Neural cell (in vitro differentiated cells): Measurements from ENCODE around the gene KRTAP10-5. TPM values are rescaled to one million over a fixed set of nuclear protein-coding genes. Genes with fewer than 3 reads are reported as not detected.

Experiments used
- H2AFZ ChIP-seq: fragments of 200-600, 300-800 bp; sonication (generic), shearing (Covaris generic); 2 replicates; pipeline ENCODE4 v1.6.0; 2014; ENCODE audit warnings: low read depth, mild to moderate bottlenecking, antibody characterized with exemption, low read length, moderate library complexity
- H3F3A ChIP-seq: fragments of 200-600 bp; shearing (Covaris generic); 2 replicates; pipeline ENCODE4 v1.6.1; 2016; ENCODE audit warnings: mild to moderate bottlenecking, moderate library complexity, mixed read lengths, antibody characterized with exemption, low read length; ENCODE audit not compliant: insufficient read depth, poor library complexity, severe bottlenecking
- H3K27ac ChIP-seq: fragments of 200-600, 300-800 bp; sonication (generic), shearing (Covaris generic); 2 replicates; pipeline ENCODE4 v1.5.1; 2014; ENCODE audit warnings: mild to moderate bottlenecking, low read length, moderate library complexity
- H3K27me3 ChIP-seq: fragments of 300-800, 200-600 bp; sonication (generic), shearing (Covaris generic); 2 replicates; pipeline ENCODE4 v1.6.0; 2014; ENCODE audit warnings: mild to moderate bottlenecking, low read depth, low read length, moderate library complexity; ENCODE audit not compliant: insufficient read depth
- H3K36me3 ChIP-seq: fragments of 300-800, 200-600 bp; sonication (generic), shearing (Covaris generic); 2 replicates; pipeline ENCODE4 v1.5.1; 2014; ENCODE audit warnings: mild to moderate bottlenecking, antibody characterized with exemption, low read length, moderate library complexity; ENCODE audit not compliant: insufficient read depth
- H3K4me2 ChIP-seq: fragments of 300-800, 200-600 bp; sonication (generic), shearing (Covaris generic); 2 replicates; pipeline ENCODE4 v1.6.0; 2014; ENCODE audit warnings: mild to moderate bottlenecking, low read length
- H3K4me3 ChIP-seq: fragments of 300-800, 200-600 bp; sonication (generic), shearing (Covaris generic); 2 replicates; pipeline ENCODE4 v1.5.1; 2014; ENCODE audit warnings: mild to moderate bottlenecking, low read length, moderate library complexity
- H3K79me2 ChIP-seq: fragments of 200-600 bp; shearing (Covaris generic); replicated peaks from 2 replicates; pipeline ENCODE4 v1.6.0; 2014; ENCODE audit warnings: mild to moderate bottlenecking, low read length, moderate library complexity; ENCODE audit not compliant: insufficient read depth
- H3K9ac ChIP-seq: fragments of 300-800, 200-600 bp; sonication (generic), shearing (Covaris generic); 2 replicates; pipeline ENCODE4 v1.6.1; 2016; ENCODE audit warnings: mild to moderate bottlenecking, low read length, mixed read lengths
- H3K9me2 ChIP-seq: fragments of 200-600 bp; shearing (Covaris generic); 2 replicates; pipeline ENCODE4 v1.6.1; 2016; ENCODE audit warnings: mild to moderate bottlenecking, low read length, mixed read lengths; ENCODE audit not compliant: insufficient read depth
- H3K9me3 ChIP-seq: fragments of 200-600, 300-800 bp; sonication (generic), shearing (Covaris generic); 2 replicates; pipeline ENCODE4 v1.6.1; 2016; ENCODE audit warnings: mild to moderate bottlenecking, mixed run types, low read length, moderate library complexity, mixed read lengths
- H4K20me1 ChIP-seq: fragments of 200-600 bp; shearing (Covaris generic); 2 replicates; pipeline ENCODE4 v1.6.1; 2016; ENCODE audit warnings: mild to moderate bottlenecking, mixed run types; ENCODE audit not compliant: insufficient read depth
- CTCF ChIP-seq: fragments of 450-650 bp; IDR thresholded peaks from 2 replicates; pipeline ENCODE4 v1.5.1; 2014; ENCODE audit warnings: antibody characterized with exemption, mild to moderate bottlenecking, moderate library complexity; ENCODE audit not compliant: poor library complexity, severe bottlenecking
- EP300 ChIP-seq: fragments of 450-650 bp; conservative IDR thresholded peaks from 2 replicates; pipeline ENCODE4 v1.6.1; 2014; ENCODE audit warnings: antibody characterized with exemption, mild to moderate bottlenecking, moderate library complexity; ENCODE audit not compliant: poor library complexity, severe bottlenecking
- EZH2 ChIP-seq: fragments of 200-600, 300-800 bp; shearing (Covaris generic), sonication (generic); IDR thresholded peaks from 2 replicates; pipeline ENCODE4 v1.6.1; 2014; ENCODE audit warnings: antibody characterized with exemption, low read length, borderline replicate concordance, mild to moderate bottlenecking; ENCODE audit not compliant: insufficient read depth, poor library complexity, severe bottlenecking
- MXI1 ChIP-seq: fragments of 450-650 bp; conservative IDR thresholded peaks from 2 replicates; pipeline ENCODE4 v1.6.1; 2014; ENCODE audit warnings: antibody characterized with exemption, mild to moderate bottlenecking; ENCODE audit not compliant: poor library complexity, severe bottlenecking
- POLR2AphosphoS5 ChIP-seq: IDR thresholded peaks from 2 replicates; pipeline ENCODE4 v1.6.1; 2012
- RAD21 ChIP-seq: fragments of 450-650 bp; conservative IDR thresholded peaks from 2 replicates; pipeline ENCODE4 v1.6.1; 2014; ENCODE audit warnings: antibody characterized with exemption, mild to moderate bottlenecking, moderate library complexity
- REST ChIP-seq: IDR thresholded peaks from 2 replicates; pipeline ENCODE4 v1.6.1; 2012; ENCODE audit warnings: borderline replicate concordance
- SMC3 ChIP-seq: fragments of 450-650 bp; conservative IDR thresholded peaks from 2 replicates; pipeline ENCODE4 v1.6.1; 2014; ENCODE audit warnings: antibody characterized with exemption, mild to moderate bottlenecking, moderate library complexity; ENCODE audit not compliant: poor library complexity
- TAF1 ChIP-seq: IDR thresholded peaks from 2 replicates; pipeline ENCODE4 v1.6.1; 2012; ENCODE audit warnings: low read depth
- polyA plus RNA-seq: library from polyadenylated mRNA; depleted of rRNA; stranded (reverse); fragments of >200 nt; gene quantifications from 2 replicates; pipeline ENCODE4 v1.2.3, GENCODE V29; 2014

Gene KRTAP10-5
- polyA plus RNA-seq, 1 donor from 2014 or later: not detected

- no peaks in the 10 kb centered on the region for H3K9me3 ChIP-seq
- H4K20me1 ChIP-seq: no peaks in the 10 kb centered on the region
- H2AFZ ChIP-seq: no peak overlapping the region
- H3F3A ChIP-seq: no peaks in the 10 kb centered on the region
- no peaks in the 10 kb centered on the region for H3K79me2 ChIP-seq
- H3K4me3 ChIP-seq: no peak overlapping the region
- no peak for TF ChIP-seq POLR2AphosphoS5
- TF ChIP-seq SMC3: no peak
- no peak for TF ChIP-seq REST
- TF ChIP-seq CTCF: no peak
- TF ChIP-seq EZH2: no peak
- no peak for TF ChIP-seq TAF1
- TF ChIP-seq MXI1: no peak
- no peak for TF ChIP-seq RAD21
- no peak for TF ChIP-seq EP300
- H3K9me2 ChIP-seq: no peaks in the 10 kb centered on the region
- H3K27me3 ChIP-seq: no peaks in the 10 kb centered on the region
- H3K4me2 ChIP-seq: no peak overlapping the region
- H3K27ac ChIP-seq: no peak overlapping the region
- no peak overlapping the region for H3K9ac ChIP-seq
- H3K36me3 ChIP-seq: no peaks in the 10 kb centered on the region
These were observed 33.8 kb upstream of the KRTAP10-5 start for GRCh38 chr21:44614161-44614631.

- no peak for TF ChIP-seq SMC3
- no peak for TF ChIP-seq EP300
- no peak for TF ChIP-seq TAF1
- no peak for TF ChIP-seq REST
- TF ChIP-seq EZH2: no peak
- no peak for TF ChIP-seq RAD21
- TF ChIP-seq POLR2AphosphoS5: no peak
- no peak for TF ChIP-seq CTCF
- TF ChIP-seq MXI1: no peak
- Histone ChIP-seq H3K4me2 (no peak overlapping the region), H3K9me2 (no peaks in the 10 kb centered on the region), H3K27ac (no peak overlapping the region), H4K20me1 (no peaks in the 10 kb centered on the region), H3K9me3 (no peaks in the 10 kb centered on the region), H2AFZ (no peak overlapping the region), H3K9ac (no peak overlapping the region), H3K27me3 (no peaks in the 10 kb centered on the region), H3K4me3 (no peak overlapping the region), H3K36me3 (no peaks in the 10 kb centered on the region), H3K79me2 (no peaks in the 10 kb centered on the region), H3F3A (no peaks in the 10 kb centered on the region)
These were observed 33.2 kb upstream of the KRTAP10-5 start for GRCh38 chr21:44613386-44614155.
